ENCODE measurements around the gene LBR.
A peak's percentile ranks its signal among the peaks of the same experiment; 100 is the strongest.

Gene LBR

DNA sequence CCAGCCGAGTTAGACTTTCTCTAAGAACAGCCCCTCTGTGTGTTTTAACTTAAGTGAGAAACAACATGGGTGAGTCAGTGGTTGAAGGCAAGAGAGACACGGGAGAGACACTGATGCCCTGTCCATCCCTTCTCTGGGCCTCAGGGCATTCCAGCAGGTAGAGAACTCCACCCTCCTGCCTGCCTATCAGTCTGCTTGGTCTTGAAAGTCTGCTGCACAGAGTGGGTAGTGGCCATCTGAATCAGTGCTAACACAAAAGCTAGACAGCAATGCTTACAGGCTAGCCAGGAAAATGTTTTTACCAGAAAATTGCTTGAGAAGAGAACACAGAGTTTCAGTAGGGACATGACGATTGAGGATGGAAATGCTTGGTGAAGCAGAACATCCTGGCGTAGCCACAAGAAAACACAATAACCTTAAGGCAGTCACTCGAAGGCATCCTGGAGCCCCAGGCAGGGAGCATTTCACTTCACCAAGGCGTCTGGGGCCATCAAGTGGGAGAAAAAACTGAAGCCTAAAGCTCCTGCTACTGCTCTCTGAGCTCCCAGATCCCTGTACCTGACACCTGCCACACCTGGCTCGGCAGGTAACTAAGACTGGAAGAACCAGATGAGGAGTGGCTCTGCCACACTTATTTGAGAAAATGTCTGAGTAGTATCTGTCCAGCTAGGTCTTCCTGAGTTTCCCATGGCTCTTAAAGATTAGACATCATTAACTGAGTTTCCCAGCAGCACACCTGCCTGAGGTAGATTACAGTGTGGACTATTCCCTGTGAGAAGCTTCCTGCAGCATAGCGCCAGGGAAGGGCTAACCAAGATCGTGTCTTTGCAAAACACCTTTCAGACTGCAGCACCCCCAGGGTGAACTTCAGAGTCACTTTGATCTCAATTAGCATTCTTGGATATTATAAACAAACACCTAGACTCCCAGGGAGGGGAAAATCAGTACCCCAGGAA is 18.1 kb upstream of the LBR start:
- DNase-seq (ENCODE audit: low spot score), result no peak

DNA sequence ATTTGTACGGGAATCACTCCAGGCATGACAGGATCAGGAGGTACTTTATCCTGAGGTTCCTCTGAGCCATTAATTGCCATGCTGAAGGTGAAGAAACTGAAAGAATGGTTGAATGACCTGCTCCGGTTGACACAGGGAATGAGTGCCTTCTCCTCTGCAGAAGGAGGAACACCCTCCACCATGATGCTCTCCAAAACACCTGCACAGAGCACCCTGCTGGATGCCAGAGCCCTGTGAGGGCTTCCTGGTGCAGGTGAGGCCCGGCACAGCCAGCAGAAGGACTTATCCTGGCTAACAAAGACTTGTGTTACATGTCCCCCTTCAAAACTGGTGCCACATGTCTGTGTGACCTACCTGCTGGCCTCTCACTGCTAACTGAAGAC is 14.3 kb upstream of the LBR start:
- no peak for DNase-seq (ENCODE audit: low spot score)

DNA sequence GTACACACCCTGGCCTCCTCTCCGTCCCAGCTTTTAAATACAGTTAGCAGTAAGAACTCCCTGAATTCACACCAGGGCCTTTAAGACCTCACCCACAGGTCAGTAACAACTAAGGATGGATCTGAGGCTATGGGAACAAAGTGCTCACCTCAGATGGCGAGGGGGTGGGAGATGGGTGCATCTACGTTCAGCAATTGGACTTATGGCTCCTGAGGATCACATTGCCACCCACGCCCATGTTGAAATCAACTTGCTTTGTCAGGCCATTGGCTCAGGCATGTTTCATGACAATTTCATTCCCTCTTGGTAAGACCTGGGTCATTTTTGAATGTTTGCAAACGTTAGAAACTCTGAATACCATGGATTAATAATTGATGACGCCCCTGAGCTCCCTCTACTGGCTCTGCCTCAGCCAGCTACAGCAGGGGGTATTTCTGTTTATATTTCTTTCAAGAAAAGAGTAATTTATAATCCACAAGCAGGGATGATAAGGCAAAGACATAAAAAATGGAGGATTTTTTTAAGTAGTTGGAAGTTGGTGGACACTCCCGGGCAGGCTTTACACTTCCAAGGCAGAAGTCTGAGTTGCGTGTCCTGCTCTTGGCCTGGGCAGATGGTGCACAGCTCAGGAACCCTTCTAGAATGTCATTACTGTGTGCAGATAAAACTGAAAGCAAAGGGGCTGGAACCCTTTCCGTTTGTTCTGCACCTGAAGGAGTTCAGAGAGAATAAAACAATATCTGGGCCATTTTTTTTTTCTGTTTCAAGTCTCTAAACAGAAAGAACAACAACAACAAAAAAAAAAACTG is 13.7 kb upstream of the LBR start:
- no peak for DNase-seq (ENCODE audit: low spot score)

- DNase-seq (ENCODE audit: low spot score), result no peak
These were observed 12.8 kb upstream of the LBR start for GRCh38 chr1:225440380-225441221.

- DNase-seq (ENCODE audit: low spot score), result no peak
These were observed 10.0 kb upstream of the LBR start for GRCh38 chr1:225437710-225438437.

DNA sequence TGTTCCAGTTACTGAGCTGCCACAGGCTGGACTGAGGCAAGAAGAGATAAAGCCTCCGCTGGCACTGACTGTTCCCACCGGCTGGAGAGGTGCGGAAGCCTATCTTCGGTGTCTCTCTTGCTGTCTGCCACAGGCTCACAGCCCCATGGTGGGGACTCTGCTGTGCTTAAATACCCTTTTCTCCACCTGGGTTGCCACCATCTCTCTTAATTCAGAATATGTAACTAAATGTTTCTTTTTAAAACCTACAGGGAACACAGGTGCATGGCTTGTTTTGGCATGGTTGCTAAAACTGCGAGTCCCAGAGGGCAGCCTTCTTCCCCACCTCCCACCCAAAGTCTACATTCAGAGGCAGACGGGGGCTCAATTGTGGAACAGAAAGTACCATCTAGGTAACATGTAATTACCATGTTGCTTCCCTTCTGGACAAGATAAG is 8.1 kb upstream of the LBR start:
- DNase-seq (ENCODE audit: low spot score), result peak; percentile 23

DNA sequence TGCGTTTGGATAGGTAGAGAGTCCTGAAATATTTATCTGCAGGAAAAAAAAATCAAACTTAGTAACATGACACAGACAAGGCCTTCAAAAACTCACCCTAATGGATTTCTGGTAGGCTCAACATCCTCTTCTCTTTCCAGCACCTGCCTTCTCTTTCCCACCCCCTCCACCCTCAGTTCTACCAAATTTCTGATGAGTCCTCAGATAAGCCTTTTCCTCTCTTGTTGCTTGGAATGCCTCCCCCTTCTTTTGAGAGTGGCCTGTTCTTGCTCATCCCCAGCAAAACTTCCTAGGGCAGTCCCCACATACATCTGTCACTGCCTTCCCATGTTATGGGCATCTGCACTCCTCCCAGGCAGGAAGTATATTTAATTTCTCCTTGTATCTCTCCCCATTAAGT is 7.6 kb upstream of the LBR start:
- no peak for DNase-seq (ENCODE audit: low spot score)

DNA sequence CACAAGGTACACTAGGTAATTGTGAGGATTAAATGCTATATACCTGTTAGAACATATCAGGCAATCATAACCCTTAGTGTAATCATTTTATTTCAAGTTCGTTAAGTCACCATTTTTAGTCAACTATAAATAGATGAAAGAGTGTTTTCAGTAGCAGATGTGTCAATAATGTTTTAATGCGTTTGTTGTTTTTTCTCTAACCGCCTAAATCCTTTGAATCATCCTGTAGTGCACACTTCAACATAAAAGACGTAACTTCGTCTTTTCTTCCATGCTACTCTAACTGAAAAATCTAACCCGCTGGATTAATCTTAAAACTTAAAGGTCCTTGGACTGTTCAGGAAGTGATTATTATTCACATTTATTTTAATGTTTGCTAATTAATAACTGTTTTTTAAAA is 7.2 kb upstream of the LBR start:
- DNase-seq (ENCODE audit: low spot score), result no peak

DNA sequence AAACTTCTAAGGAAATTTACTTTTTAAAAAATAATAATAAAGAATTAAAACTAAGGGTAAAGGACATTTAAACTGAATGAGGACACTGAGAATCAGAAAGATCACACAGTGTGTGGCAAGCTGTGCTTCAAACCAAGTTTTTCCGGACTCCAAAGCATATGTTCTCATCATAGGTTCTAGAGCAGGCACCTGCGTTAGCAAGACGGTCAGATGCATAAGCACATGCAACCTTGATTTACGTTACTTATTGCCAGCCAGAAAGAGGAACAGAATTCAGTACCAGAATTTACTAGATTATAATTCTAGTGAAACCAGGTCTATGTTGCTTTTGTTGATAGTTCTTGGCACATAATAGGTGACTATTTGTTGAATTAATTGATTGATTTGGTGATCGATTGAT is 6.2 kb upstream of the LBR start:
- no peak for DNase-seq (ENCODE audit: low spot score)

DNA sequence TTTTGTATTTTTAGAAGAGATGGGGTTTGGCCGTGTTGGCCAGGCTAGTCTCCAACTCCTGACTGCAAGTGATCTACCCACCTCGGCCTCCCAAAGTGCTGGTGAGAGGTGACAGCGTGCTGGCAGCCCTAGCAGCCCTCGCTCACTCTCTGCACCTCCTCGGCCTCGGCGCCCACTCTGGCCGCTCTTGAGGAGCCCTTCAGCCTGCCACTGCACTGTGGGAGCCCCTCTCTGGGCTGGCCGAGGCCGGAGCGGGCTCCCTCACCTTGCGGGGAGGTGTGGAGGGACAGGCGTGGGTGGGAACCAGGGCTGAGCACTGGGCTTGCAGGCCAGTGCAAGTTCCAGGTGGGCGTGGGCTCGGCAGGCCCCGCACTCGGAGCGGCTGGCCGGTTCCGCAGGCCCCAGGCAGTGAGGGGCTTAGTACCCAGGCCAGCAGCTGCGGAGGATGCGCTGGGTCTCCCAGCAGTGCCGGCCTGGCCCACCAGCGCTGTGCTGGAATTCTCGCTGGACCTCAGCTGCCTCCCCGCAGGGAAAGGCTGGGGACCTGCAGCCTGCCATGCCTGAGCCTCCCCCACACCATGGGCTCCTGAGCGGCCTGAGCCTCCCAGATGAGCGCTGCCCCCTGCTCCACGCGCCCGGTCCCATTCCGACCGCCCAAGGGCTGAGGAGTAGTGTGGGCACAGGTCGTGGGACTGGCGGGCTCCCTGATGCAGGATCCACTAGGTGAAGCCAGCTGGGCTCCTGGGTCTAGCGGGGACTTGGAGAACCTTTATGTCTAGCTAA is 3.4 kb upstream of the LBR start:
- DNase-seq (ENCODE audit: low spot score), result no peak

- DNase-seq (ENCODE audit: low spot score), result no peak
These were observed 2.5 kb upstream of the LBR start for GRCh38 chr1:225430301-225430700.

DNA sequence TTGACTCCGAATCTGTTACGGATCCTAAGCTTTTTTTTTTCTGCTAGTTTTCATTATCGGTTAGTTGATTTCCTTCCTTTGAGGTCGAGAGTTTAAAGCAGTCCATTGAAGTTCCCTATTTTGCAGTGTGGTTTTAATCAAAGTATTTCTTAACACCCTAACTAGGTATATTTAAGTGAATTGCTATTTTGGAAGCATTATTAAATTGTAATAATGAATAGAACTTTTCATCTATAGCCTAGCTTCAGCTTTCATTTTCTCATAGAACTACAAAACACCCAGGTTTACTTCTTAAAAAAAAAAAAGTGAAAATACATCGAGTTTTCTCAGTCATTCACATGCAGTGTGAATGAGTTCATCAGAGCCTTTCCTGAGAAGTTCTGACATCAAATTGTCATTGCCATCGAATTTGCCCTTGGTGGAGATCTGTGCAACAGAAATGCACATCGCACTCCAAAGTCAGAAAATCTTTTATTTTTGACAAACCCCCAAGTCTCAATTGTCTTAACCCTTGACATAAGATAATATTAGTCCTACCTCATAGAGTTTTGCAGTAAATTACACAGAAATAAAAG is 1.1 kb upstream of the LBR start:
- no peak for DNase-seq (ENCODE audit: low spot score)

GRCh38 chr1:225428068-225428880 is 436 bp upstream of the LBR start:
- peak; percentile 95 for DNase-seq (ENCODE audit: low spot score)

GRCh38 chr1:225426395-225427234 is 1.2 kb downstream of the LBR start:
- peak; percentile 58 for DNase-seq (ENCODE audit: low spot score)

GRCh38 chr1:225425201-225425786 is 2.5 kb downstream of the LBR start:
- DNase-seq (ENCODE audit: low spot score), result peak; percentile 28

DNA sequence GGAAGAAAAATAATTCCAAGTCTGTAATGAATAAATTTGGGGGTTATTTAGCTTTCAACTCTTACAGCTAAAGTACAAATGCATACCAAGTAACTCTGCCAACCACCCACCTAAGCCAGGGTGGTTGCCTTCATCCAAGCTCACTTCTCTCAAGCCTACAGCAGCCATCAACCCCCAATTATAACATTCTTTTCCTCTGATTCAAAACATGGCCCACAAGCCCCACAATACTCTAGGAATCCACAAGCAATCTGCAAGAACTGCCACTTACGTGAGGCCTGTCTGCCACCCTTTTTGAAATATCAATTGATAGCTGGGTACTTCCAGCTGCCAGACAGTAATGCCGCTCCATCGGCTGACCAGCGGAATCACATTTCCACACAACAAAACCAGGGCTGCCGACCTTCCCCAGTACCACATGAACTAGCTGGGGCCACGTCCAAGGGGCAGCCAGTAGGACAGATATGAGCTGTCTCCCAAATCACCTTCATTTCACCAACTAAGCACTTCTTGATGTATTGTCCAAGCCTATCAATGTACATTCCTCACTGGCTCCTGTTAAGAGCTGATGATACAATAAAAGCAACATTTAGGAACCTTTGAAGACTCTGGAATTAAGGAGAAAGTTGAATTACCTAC is 3.2 kb downstream of the LBR start:
- no peak for DNase-seq (ENCODE audit: low spot score)

- DNase-seq (ENCODE audit: low spot score), result no peak
These were observed 4.4 kb downstream of the LBR start for GRCh38 chr1:225423518-225423855.
